ENCODE results near the gene TMEM164. TPM values are rescaled to one million over a fixed set of nuclear protein-coding genes. Genes with fewer than 3 reads are reported as not detected.

TMEM164 gene
- total and polyA plus RNA-seq, 10 of the 15 experiments (the other 5 are each of a cell fraction or from before 2014, with no cell fraction given), result 0.61 to 18.3 (median 7.0) TPM

DNA sequence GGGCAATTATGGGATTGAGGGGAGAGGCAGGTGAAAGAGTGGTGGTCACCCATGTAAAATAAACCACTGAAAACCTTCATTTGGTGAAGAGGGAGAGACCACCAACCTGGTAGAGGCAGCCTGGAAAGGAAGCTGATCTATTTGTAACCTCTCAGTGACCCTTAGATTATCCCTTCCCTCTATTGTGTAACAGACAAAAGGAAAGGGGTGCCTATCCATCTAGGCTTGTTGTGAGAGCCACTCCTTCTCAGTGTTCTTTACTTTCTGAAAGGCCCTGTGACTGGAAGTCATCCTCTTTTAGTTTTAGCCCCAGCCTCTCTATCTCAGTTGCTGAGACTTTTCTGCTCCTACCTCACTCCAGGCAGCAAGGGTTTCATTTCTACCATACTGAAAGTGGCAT, 142.4 kb downstream of the TMEM164 start:
- BruUV-seq (replicated peaks), result no TSS peak
- intact Hi-C loops (cut with micrococcal nuclease; ENCODE audit: unreplicated experiment) (loop anchor here (10.0 kb wide), 1 partner anchor 141 kb away; the partner anchor contains the start of gene TMEM164), in situ Hi-C loops (cut with MboI) (no loop called here)
- H3K27me3 ChIP-seq (replicated peaks in 1 of 2; ENCODE audit: control insufficient read depth in 2 of 2, insufficient read depth in 2 of 2, low read length in 1 of 2), result no peaks in the 10 kb centered on the region
- H3K36me3 ChIP-seq (ENCODE audit: control insufficient read depth in 2 of 2, insufficient read depth in 2 of 2, low read length in 1 of 2), result peaks cover 0 to 4% of the 10 kb centered on the region in 2 experiments; a peak in 1 of 4 replicates
- H3K27ac ChIP-seq (ENCODE audit: control insufficient read depth, insufficient read depth), result no peak overlapping the region
- no peaks in the 10 kb centered on the region for H3K79me2 ChIP-seq (ENCODE audit: control insufficient read depth, insufficient read depth, low read length)
- no peak for TF ChIP-seq DPF2 (IDR thresholded peaks at IDR 0.05)
- ATAC-seq, result no peak
- H3K9me3 ChIP-seq (replicated peaks; ENCODE audit: control insufficient read depth, insufficient read depth, low read length), result no peaks in the 10 kb centered on the region
- RAD21 ChIA-PET (ENCODE audit: unreplicated experiment), result interaction anchor here (0.7 to 3.3 kb wide), 8 partner anchors 12 to 265 kb away, joined by 3 to 27 read pairs (median 5); partner anchors contain the start of gene TMEM164
- CTCF ChIA-PET, result interaction anchor here (0.6 to 4.5 kb wide), 15 partner anchors 10 to 264 kb away, joined by 3 to 121 read pairs (median 6); partner anchors contain the start of gene TMEM164
- SMC1A ChIA-PET (ENCODE audit: uncharacterized antibody, unreplicated experiment), result interaction anchor here (0.7 to 4.2 kb wide), 4 partner anchors 15 to 702 kb away, joined by 3 to 31 read pairs (median 4); no protein-coding TSS in a partner anchor
- H4K20me1 ChIP-seq (ENCODE audit: control insufficient read depth, insufficient read depth), result peaks cover 4% of the 10 kb centered on the region; the same call in 1 of the 2 replicates
- no peak overlapping the region for H3K9ac ChIP-seq (ENCODE audit: control insufficient read depth, insufficient read depth, low read length)
- DNase-seq (ENCODE audit: low read depth, low spot score), result no peak
- H3K4me3 ChIP-seq, result no peak overlapping the region
- FAIRE-seq, result no peak
- POLR2A ChIA-PET, result no interaction called here
- H3K4me1 ChIP-seq (ENCODE audit: control insufficient read depth, insufficient read depth, low read length), result no peaks in the 10 kb centered on the region
- no peak overlapping the region for H3K4me2 ChIP-seq (ENCODE audit: control insufficient read depth, insufficient read depth)
- H2AFZ ChIP-seq (ENCODE audit: control insufficient read depth, low read depth, low read length), result no peak overlapping the region

DNA sequence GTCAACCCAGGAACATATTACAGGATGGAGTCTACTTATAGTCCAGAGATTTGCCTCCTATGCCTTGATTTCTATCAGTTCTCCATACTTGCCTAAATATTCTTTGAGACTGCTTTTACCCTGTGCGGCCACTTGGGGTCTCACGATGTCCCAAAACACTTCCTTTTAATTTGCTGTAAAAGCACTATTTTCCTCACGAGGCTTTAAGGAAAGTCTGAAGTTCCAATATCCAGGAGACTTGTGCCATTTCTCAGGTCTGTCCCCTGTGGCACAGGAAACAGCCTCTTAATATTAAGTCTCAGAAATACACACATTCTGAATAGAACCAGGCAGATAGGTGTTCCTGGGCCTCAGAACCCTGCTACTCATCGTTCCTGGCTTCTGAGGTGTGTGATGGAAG, 142.9 kb downstream of the TMEM164 start:
- no peak overlapping the region for H2AFZ ChIP-seq (ENCODE audit: control insufficient read depth, low read depth, low read length)
- RAD21 ChIA-PET (ENCODE audit: unreplicated experiment), result interaction anchor here (0.7 to 3.3 kb wide), 24 partner anchors 12 to 664 kb away, joined by 3 to 27 read pairs (median 4); partner anchors contain the start of genes GUCY2F and TMEM164
- peaks cover 4% of the 10 kb centered on the region; the same call in 1 of the 2 replicates for H4K20me1 ChIP-seq (ENCODE audit: control insufficient read depth, insufficient read depth)
- CTCF ChIA-PET, result interaction anchor here (0.6 to 4.5 kb wide), 56 partner anchors 11 to 1537 kb away, joined by 3 to 121 read pairs (median 5); partner anchors contain the start of gene TMEM164
- H3K27ac ChIP-seq (ENCODE audit: control insufficient read depth, insufficient read depth), result no peak overlapping the region
- intact Hi-C loops (cut with micrococcal nuclease; ENCODE audit: unreplicated experiment), result loop anchor here (1.0 to 10.0 kb wide), 2 partner anchors 141 to 235 kb away; partner anchors contain the start of gene TMEM164
- no peaks in the 10 kb centered on the region for H3K4me1 ChIP-seq (ENCODE audit: control insufficient read depth, insufficient read depth, low read length)
- POLR2A ChIA-PET, result no interaction called here
- H3K79me2 ChIP-seq (ENCODE audit: control insufficient read depth, insufficient read depth, low read length), result no peaks in the 10 kb centered on the region
- H3K4me3 ChIP-seq, result no peak overlapping the region
- no peaks in the 10 kb centered on the region for H3K9me3 ChIP-seq (replicated peaks; ENCODE audit: control insufficient read depth, insufficient read depth, low read length)
- BruUV-seq (replicated peaks), result no TSS peak
- FAIRE-seq (no peak), DNase-seq (ENCODE audit: low read depth, low spot score) (no peak), ATAC-seq (peak; percentile 89)
- 25% methylated on average over 4 of the region's 4 CpGs for WGBS (ENCODE audit: insufficient coverage, insufficient replicate concordance, low lambda C conversion rate, missing lambda C conversion rate)
- peak; percentile 44; the same call in 1 of the 2 replicates for TF ChIP-seq SMC3 (IDR thresholded peaks at IDR 0.05; ENCODE audit: borderline replicate concordance, low read length)
- TF ChIP-seq, protein P1, sequence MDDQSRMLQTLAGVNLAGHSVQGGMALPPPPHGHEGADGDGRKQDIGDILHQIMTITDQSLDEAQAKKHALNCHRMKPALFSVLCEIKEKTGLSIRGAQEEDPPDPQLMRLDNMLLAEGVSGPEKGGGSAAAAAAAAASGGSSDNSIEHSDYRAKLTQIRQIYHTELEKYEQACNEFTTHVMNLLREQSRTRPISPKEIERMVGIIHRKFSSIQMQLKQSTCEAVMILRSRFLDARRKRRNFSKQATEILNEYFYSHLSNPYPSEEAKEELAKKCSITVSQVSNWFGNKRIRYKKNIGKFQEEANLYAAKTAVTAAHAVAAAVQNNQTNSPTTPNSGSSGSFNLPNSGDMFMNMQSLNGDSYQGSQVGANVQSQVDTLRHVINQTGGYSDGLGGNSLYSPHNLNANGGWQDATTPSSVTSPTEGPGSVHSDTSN (IDR thresholded peaks at IDR 0.05; ENCODE audit: insufficient replicate concordance, low read depth, low read length), result no peak
- TF ChIP-seq CTCF (IDR thresholded peaks at IDR 0.05 in 2 of 3, conservative IDR thresholded peaks at IDR 0.05 in 1 of 3; ENCODE audit: control insufficient read depth in 2 of 3, extremely low read depth in 1 of 3, insufficient read depth in 1 of 3, low read depth in 3 of 3, low read length in 3 of 3), result peak; percentile 57 to 71 (median 62); a peak in 5 of 6 replicates
- peak; percentile 45; the same call in 1 of the 2 replicates for TF ChIP-seq SPI1 (IDR thresholded peaks at IDR 0.05; ENCODE audit: borderline replicate concordance, insufficient read depth, low read depth, low read length)
- TF ChIP-seq RAD21 (IDR thresholded peaks at IDR 0.05; ENCODE audit: insufficient read depth, low read depth, low read length), result peak; percentile 53
- no peak overlapping the region for H3K9ac ChIP-seq (ENCODE audit: control insufficient read depth, insufficient read depth, low read length)
- in situ Hi-C loops (cut with MboI), result no loop called here
- SMC1A ChIA-PET (ENCODE audit: uncharacterized antibody, unreplicated experiment), result interaction anchor here (0.7 to 5.6 kb wide), 20 partner anchors 14 to 701 kb away, joined by 3 to 64 read pairs (median 4); partner anchors contain the start of gene GUCY2F
- no peaks in the 10 kb centered on the region for H3K27me3 ChIP-seq (replicated peaks in 1 of 2; ENCODE audit: control insufficient read depth in 2 of 2, insufficient read depth in 2 of 2, low read length in 1 of 2)
- H3K4me2 ChIP-seq (ENCODE audit: control insufficient read depth, insufficient read depth), result no peak overlapping the region
- H3K36me3 ChIP-seq (ENCODE audit: control insufficient read depth in 2 of 2, insufficient read depth in 2 of 2, low read length in 1 of 2), result peaks cover 0 to 4% of the 10 kb centered on the region in 2 experiments; a peak in 1 of 4 replicates

All from GM12878 (cell line).